ENCODE results near the gene NT5DC3.

NT5DC3 gene

GRCh38 chr12:103808239-103808880 is 32.7 kb downstream of the NT5DC3 start:
- DNase-seq: no peak

- no peak for DNase-seq
Observed at GRCh38 chr12:103807561-103808238, 33.3 kb downstream of the NT5DC3 start.

DNA sequence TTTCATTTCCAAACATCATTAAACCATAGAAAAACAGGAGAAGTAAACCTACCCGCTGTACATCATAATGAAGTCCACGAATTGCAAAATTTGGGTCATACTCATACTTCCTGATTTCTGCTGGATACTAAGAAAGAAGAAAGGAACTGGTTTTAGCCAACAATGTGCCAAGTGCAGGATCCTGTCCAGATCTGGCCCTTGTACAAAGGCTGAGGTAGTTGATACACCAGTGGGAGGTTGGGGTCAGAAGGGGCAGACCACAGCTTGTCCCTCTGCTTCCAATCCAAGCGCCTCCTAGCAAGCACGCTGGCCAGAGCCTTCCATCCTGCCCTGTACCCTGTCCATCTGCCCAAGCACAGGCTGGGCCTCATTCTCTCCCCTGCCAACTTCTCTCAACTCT is 34.2 kb downstream of the NT5DC3 start:
- peak; percentile 86 to 94 for DNase-seq

GRCh38 chr12:103805655-103806360 is 35.2 kb downstream of the NT5DC3 start:
- no peak for DNase-seq

- DNase-seq: no peak
Observed at GRCh38 chr12:103803847-103804246, 37.2 kb downstream of the NT5DC3 start.

- DNase-seq: no peak
Observed at GRCh38 chr12:103802586-103802886, 38.5 kb downstream of the NT5DC3 start.

- DNase-seq: no peak
Observed at GRCh38 chr12:103801709-103802585, 39.1 kb downstream of the NT5DC3 start.

DNA sequence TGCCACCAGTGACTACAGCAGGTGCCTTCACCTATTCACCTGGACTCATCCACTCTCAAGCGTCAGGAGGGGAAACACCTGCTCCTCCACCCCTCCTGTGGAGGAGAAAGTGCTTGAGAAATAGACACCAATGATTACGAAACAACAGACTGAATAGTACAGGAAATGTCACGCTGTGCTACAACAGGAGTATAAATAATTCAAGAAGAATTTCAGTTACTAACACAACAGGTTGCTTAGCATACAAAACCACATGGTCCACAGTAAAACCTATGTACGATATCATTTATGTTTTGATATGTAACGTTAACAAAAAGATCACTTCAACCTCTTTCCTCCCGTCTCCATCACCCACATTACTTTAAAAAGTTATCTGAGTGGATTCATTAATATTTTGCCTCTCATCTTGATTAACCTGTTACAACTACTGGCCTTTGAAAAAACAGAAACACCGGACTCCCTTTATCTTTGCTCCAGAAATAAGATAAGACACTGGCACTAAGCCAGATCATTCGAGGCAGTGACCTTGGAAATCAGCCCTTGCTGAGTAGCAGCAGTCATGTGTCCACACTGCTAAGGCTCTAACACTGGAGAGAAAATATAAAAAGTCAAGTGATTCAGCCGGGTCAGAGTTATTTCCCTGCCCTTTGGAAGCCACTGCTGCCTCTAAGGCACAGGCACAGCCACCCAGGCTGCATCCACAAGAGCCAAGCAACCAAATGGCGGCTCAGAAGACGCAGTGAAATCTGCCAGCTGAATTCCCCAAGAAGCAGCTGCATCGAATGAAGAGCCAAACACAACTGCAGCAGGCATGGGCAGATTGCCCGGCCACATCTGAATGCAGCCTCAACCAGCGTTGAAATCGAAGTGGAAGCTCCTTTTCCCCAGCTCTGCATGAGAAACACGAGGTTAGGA is 40.9 kb downstream of the NT5DC3 start:
- DNase-seq: peak; percentile 3 to 38

DNA sequence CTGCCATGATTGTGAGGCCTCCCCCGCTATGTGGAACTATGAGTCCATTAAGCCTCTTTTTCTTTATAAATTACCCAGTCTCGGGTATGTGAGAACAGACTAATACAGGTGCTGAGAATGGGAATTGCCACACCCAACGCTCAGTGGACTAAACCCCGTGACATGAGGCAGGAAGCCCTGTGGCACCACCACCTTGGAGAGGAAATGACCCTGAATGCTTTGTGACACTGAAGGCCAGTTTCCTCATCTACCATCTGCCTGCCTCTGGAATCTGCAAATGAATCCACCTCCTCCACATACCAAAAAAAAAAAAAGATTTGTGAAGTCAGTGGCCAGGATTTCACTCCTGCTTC is 41.6 kb downstream of the NT5DC3 start:
- DNase-seq: peak; percentile 30 to 41

GRCh38 chr12:103798586-103798985 is 42.4 kb downstream of the NT5DC3 start:
- DNase-seq: no peak

DNA sequence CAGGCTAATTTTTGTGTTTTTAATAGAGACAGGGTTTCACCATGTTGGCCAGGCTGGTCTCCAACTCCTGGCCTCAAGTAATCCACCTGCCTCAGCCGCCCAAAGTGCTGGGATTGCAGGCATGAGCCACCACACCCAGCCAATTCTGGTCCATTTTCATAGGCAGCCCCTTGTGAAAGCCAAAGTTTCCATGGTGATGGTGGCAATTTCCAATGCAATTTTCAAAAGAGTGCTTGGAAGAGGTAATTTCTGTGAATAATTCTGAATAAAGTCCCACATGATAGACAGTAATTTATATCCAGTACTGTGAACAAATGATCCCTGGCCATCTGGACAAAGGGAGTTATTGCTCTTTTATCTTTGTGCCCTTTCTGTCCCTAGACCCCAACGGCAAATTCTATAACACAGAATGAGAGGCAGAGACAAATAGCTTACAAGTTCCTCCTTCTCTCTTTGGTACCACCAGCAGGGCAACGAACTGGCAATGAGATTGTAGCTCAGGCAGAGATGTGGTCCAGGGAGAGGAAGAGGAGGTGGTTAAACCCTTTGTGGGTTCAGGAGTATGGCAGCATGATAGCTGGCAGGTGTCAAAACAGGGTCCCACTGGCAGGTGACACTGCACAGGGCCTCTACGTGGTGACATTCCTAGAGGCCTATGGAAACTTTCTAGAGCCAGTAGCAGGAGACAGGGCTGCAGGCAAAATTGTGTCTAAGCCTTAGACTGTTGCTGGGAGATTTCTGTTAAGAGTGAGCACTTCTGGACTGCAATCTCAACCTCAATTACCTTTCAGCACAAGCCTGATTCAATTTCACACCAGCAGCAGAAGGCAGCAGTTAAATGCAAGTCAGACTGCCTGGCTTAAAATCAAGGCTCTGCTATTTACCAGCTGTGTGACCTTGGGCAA is 46.5 kb downstream of the NT5DC3 start:
- DNase-seq: no peak

DNA sequence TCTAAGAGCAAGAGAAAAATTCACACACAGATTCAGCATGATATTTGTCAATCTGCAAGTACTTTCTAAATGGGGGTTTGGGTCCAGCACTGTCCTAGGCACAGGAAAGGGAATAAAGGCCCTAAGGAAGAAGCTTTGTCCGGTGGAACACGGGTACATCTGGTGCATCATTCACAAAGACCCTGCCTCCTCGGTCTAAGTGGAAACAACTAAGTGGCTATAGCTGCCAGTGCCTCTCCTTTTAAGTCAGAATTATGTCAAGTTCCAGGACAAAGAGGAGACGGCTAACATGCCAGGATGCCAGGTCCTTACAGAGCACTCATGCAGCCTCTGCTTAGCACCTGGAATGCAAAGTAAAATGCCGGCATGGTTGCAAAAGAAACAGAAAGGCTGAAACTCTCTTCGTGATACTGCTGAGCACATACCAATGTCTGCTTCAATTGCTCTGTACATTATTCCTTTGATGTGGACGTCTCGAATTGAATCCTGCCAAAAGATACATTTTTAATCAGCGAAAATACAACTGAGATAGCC is 47.5 kb downstream of the NT5DC3 start:
- DNase-seq: no peak

- no peak for DNase-seq
Observed at GRCh38 chr12:103793046-103793445, 48.0 kb downstream of the NT5DC3 start.

GRCh38 chr12:103791350-103791920 is 49.6 kb downstream of the NT5DC3 start:
- no peak for DNase-seq

- no peak for DNase-seq
Observed at GRCh38 chr12:103786201-103786600, 54.8 kb downstream of the NT5DC3 start.

DNA sequence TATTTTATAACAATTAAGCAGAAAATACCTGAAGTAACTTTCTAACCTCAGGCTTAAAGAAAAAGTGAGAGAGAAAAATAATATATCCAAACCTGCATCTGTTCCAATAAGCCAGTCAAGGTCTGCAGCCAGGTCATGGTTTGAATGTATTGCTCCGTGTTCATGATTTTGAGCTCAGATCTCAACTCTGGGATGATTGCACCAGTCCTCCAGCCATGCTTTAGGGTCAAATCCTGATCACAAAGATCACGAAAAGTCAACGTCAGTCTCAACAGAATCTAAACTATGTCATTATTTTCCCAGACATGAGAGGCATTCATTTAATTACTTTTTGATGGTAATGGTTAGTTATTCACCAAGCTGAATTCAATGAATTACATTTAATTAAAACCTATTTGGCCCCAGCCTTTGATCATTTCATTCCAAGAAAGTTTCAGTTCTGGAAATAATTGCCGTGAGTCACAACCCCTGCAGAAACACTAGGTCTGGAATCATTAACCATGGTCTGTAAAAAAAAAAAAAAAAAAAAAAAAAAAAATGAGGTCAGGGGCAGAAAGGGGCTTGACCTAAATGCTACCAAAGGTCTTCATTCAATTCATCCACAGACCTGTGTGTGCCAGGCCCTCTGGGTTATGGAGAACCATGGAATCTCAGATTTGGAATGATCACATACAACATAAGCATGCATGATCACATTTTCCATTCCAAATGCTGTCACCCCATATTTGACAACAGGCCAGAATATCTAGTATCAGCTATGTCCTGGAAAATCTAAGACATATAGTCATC is 55.6 kb downstream of the NT5DC3 start:
- no peak for DNase-seq

DNA sequence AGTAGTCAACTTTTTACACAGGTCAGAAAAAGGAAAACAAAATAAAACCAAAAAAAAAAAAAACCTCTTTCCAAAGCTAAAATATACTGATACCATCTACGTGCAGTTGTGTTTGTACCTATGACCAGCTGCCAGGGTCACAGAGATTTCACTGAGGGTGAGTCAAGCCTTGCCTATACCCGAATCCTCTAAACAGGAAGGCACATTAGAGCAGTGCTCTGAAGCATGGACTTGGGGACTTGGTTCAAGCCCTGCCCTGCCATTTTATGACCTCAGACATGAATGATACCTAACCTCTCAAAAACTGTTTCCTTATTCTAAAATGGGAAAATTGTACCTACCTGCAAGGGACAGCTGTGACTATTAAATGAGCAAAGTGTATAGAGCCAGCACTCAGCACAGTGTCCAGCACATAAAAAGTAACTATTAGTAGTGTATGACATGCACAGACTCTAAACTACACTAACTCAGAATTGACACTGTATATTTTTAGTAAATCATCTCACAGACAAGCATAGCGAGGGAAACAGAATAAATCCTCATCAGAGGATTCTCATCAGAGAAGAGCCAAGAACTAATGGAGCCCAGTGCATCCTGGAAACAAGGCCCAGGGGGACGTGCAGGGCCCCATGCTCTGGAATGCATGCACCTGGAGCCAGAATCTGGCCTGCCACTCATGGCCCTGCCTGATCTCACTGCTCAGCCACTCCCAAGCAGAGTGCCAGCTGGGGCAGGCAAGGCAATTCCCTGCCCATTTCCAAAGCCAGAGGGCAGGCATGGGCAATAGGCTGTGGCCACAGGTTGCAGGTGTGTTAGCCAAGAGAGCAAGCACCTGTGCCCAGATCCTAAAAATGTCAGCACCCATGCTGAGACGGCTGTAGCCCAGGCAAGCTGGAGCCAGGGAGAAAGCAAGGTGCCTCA is 57.0 kb downstream of the NT5DC3 start:
- DNase-seq: no peak

DNA sequence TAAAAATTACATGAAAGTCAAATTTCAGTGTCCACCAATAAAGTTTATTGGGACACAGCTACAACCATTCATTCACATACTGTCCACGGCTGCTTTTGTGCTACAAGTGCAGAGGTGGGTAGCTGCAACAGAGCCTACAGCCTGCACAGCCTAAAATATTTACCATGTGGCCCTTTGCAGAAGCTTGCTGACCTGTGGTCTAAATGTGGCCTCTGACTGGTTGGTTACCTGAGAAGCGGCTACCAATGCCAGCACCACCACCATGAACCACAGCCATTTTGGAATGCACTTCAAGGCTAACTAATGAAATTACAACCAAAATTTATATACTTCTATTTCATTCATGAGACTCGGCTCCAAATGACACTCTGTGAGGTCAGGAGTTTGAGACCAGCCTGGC is 58.6 kb downstream of the NT5DC3 start:
- no peak for DNase-seq

All from inflammatory macrophage (primary cell).